ENCODE data around the gene PXYLP1.

DNA sequence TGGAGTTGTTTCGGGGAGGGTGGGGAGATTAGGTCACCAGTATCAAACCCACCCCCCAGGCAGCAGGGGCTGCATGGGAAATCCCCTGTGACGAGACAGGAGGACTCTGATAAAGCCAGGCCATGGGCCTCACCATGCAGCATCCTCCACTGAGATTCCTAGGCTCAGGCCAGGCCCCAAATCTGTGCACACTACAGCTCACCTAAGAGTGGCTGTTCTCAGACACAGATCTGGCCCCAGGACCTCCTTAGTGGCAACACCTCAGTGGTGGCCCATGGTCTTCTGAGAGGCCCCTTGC is 29.0 kb downstream of the PXYLP1 start:
- TF ChIP-seq FOXM1 (IDR thresholded peaks at IDR 0.05; ENCODE audit: borderline replicate concordance), result no peak
- TF ChIP-seq TARDBP (IDR thresholded peaks at IDR 0.05), result no peak
- no peak for TF ChIP-seq FOXK2 (IDR thresholded peaks at IDR 0.05)
- TF ChIP-seq BHLHE40 (IDR thresholded peaks at IDR 0.05; ENCODE audit: borderline replicate concordance), result no peak

Measured in HEK293T (cell line).